Mononuclear cell (primary cell): ENCODE data around the gene VSTM2B. TPM values are rescaled to one million over a fixed set of nuclear protein-coding genes. Genes with fewer than 3 reads are reported as not detected.
"Not testable (repeated sequence)": the region's sequence is repeated elsewhere in the genome, so short reads cannot be mapped to it uniquely, and the experiment has no call there.

Source experiments
- H3K27me3 ChIP-seq: 2 replicates; pipeline ENCODE4 v1.6.0; 2011; ENCODE audit warnings: low read length, control low read depth; ENCODE audit not compliant: insufficient read depth
- H3K4me1 ChIP-seq: 2 replicates; pipeline ENCODE4 v1.5.1; 2011; ENCODE audit warnings: mild to moderate bottlenecking, low read length, control low read depth; ENCODE audit not compliant: insufficient read depth
- H3K4me3 ChIP-seq: 2 replicates; pipeline ENCODE4 v1.5.1; 2011; ENCODE audit warnings: mild to moderate bottlenecking, low read length, moderate library complexity
- H3K9me3 ChIP-seq: 2 replicates; pipeline ENCODE4 v1.5.1; 2011; ENCODE audit warnings: low read depth, mild to moderate bottlenecking, control low read depth, low read length
- total RNA-seq: library from RNA; depleted of rRNA; stranded (reverse); fragments of >200 nt; gene quantifications from one replicate; pipeline ENCODE4 v1.2.3, GENCODE V29; 2012

The VSTM2B gene
- total RNA-seq, result not detected

- Histone ChIP-seq H3K4me1 (peaks cover 8% of the 10 kb centered on the region), H3K4me3 (no peak within 1 kb of the TSS), H3K27me3 (peaks cover 46% of the 10 kb centered on the region), H3K9me3 (no peaks in the 10 kb centered on the region)
Observed at GRCh38 chr19:29525901-29526729, at the start of gene VSTM2B. Gene VSTM2B (plus strand): TSS chr19:29525994. CDS start chr19:29526584, 590 bp downstream.

- no peaks in the 10 kb centered on the region for H3K27me3 ChIP-seq
- no peaks in the 10 kb centered on the region for H3K4me1 ChIP-seq
Observed at GRCh38 chr19:29476528-29476927, 49.3 kb upstream of the VSTM2B start.

GRCh38 chr19:29477831-29478577, 47.8 kb upstream of the VSTM2B start:
- Histone ChIP-seq H3K4me3 (no peak overlapping the region), H3K27me3 (no peaks in the 10 kb centered on the region), H3K4me1 (no peaks in the 10 kb centered on the region), H3K9me3 (no peaks in the 10 kb centered on the region)

More at GRCh38 chr19:29476528-29476927, 49.3 kb upstream of the VSTM2B start:
- no peak overlapping the region for H3K4me3 ChIP-seq
- no peaks in the 10 kb centered on the region for H3K9me3 ChIP-seq

GRCh38 chr19:29478578-29479565, 46.9 kb upstream of the VSTM2B start:
- no peak overlapping the region for H3K4me3 ChIP-seq
- H3K4me1 ChIP-seq, result no peaks in the 10 kb centered on the region
- no peaks in the 10 kb centered on the region for H3K9me3 ChIP-seq
- H3K27me3 ChIP-seq, result no peaks in the 10 kb centered on the region

GRCh38 chr19:29479941-29480340, 45.9 kb upstream of the VSTM2B start:
- Histone ChIP-seq H3K4me3 (no peak overlapping the region), H3K27me3 (no peaks in the 10 kb centered on the region), H3K9me3 (no peaks in the 10 kb centered on the region), H3K4me1 (no peaks in the 10 kb centered on the region)

GRCh38 chr19:29480507-29480906, 45.3 kb upstream of the VSTM2B start:
- Histone ChIP-seq H3K9me3 (no peaks in the 10 kb centered on the region), H3K27me3 (no peaks in the 10 kb centered on the region), H3K4me1 (no peaks in the 10 kb centered on the region), H3K4me3 (no peak overlapping the region)

GRCh38 chr19:29482855-29483640, 42.7 kb upstream of the VSTM2B start:
- Histone ChIP-seq H3K27me3 (no peaks in the 10 kb centered on the region), H3K4me3 (no peak overlapping the region), H3K4me1 (no peaks in the 10 kb centered on the region), H3K9me3 (no peaks in the 10 kb centered on the region)

- Histone ChIP-seq H3K4me3 (no peak overlapping the region), H3K4me1 (no peaks in the 10 kb centered on the region), H3K27me3 (no peaks in the 10 kb centered on the region), H3K9me3 (no peaks in the 10 kb centered on the region)
Observed at GRCh38 chr19:29483641-29483920, 42.2 kb upstream of the VSTM2B start.

GRCh38 chr19:29483944-29484581, 41.7 kb upstream of the VSTM2B start:
- Histone ChIP-seq H3K4me1 (no peaks in the 10 kb centered on the region), H3K4me3 (no peak overlapping the region), H3K9me3 (no peaks in the 10 kb centered on the region), H3K27me3 (no peaks in the 10 kb centered on the region)

GRCh38 chr19:29484876-29485275, 40.9 kb upstream of the VSTM2B start:
- Histone ChIP-seq H3K9me3 (no peaks in the 10 kb centered on the region), H3K27me3 (no peaks in the 10 kb centered on the region), H3K4me3 (no peak overlapping the region), H3K4me1 (no peaks in the 10 kb centered on the region)

GRCh38 chr19:29485293-29485692, 40.5 kb upstream of the VSTM2B start:
- no peak overlapping the region for H3K4me3 ChIP-seq
- no peaks in the 10 kb centered on the region for H3K9me3 ChIP-seq
- H3K4me1 ChIP-seq, result no peaks in the 10 kb centered on the region
- no peaks in the 10 kb centered on the region for H3K27me3 ChIP-seq

GRCh38 chr19:29486961-29487360, 38.8 kb upstream of the VSTM2B start:
- not testable (repeated sequence) for H3K4me1 ChIP-seq, H3K9me3 ChIP-seq, H3K27me3 ChIP-seq, H3K4me3 ChIP-seq

- H3K4me1 ChIP-seq, result no peaks in the 10 kb centered on the region
- no peak overlapping the region for H3K4me3 ChIP-seq
- H3K27me3 ChIP-seq, result no peaks in the 10 kb centered on the region
- H3K9me3 ChIP-seq, result no peaks in the 10 kb centered on the region
Observed at GRCh38 chr19:29487432-29487831, 38.4 kb upstream of the VSTM2B start.

- Histone ChIP-seq H3K9me3 (no peaks in the 10 kb centered on the region), H3K4me1 (no peaks in the 10 kb centered on the region), H3K4me3 (no peak overlapping the region), H3K27me3 (no peaks in the 10 kb centered on the region)
Observed at GRCh38 chr19:29488316-29488715, 37.5 kb upstream of the VSTM2B start.
